ENCODE results near the gene ACY1. TPM values are rescaled to one million over a fixed set of nuclear protein-coding genes. Genes with fewer than 3 reads are reported as not detected.

Gene ACY1
- total and polyA plus RNA-seq, 2 donors (not counting 3 experiments of a cell fraction or from before 2014, with no cell fraction given) = 13.4 to 32.9 TPM

GRCh38 chr3:51961602-51962569, 21.4 kb upstream of the ACY1 start:
- Histone ChIP-seq H3K9ac (replicated peaks; ENCODE audit: extremely low read depth, insufficient read depth, low read length) (no peak overlapping the region), H3K9me3 (replicated peaks; ENCODE audit: control insufficient read depth, insufficient read depth, low read length) (no peaks in the 10 kb centered on the region), H3K9me1 (replicated peaks; ENCODE audit: control insufficient read depth, extremely low read depth, insufficient read depth, low read length) (no peaks in the 10 kb centered on the region), H3K79me2 (ENCODE audit: control insufficient read depth, insufficient read depth, low read length) (no peaks in the 10 kb centered on the region), H3K4me2 (ENCODE audit: insufficient read depth, low read length) (no peak overlapping the region), H3K27ac (ENCODE audit: insufficient read depth, low read depth, low read length) (no peak overlapping the region), H3K27me3 (ENCODE audit: control insufficient read depth in 2 of 2, insufficient read depth in 2 of 2, low read length in 2 of 2) (no peaks in the 10 kb centered on the region), H3K4me1 (ENCODE audit: control insufficient read depth, extremely low read depth, insufficient read depth, low read length) (peaks cover 3% of the 10 kb centered on the region), H3K4me3 (replicated peaks in 1 of 3; ENCODE audit: insufficient read depth in 1 of 3, low read depth in 1 of 3, low read length in 3 of 3) (no peak overlapping the region), H3K36me3 (ENCODE audit: control insufficient read depth in 2 of 2, extremely low read depth in 1 of 2, insufficient read depth in 2 of 2, low read length in 2 of 2) (peaks cover 0 to 2% of the 10 kb centered on the region in 2 experiments), H2AFZ (ENCODE audit: low read depth, low read length) (no peak overlapping the region), H4K20me1 (replicated peaks; ENCODE audit: control insufficient read depth, extremely low read depth, insufficient read depth, low read length) (no peaks in the 10 kb centered on the region)
- no peak for TF ChIP-seq FOS (IDR thresholded peaks at IDR 0.05; ENCODE audit: borderline replicate concordance, insufficient read depth, low read length)
- TF ChIP-seq MYC (IDR thresholded peaks at IDR 0.05; ENCODE audit: low read depth, low read length) = no peak
- ChIA-PET CTCF (interaction anchor here (0.9 to 4.1 kb wide), 3 partner anchors 11 to 13 kb away, joined by 3 to 20 read pairs (median 5); partner anchors contain the start of genes ABHD14A and ABHD14B), POLR2A (interaction anchor here (0.7 kb wide), 1 partner anchor 15 kb away, joined by 6 read pairs; no protein-coding TSS in a partner anchor)
- no TSS peak for BruUV-seq (replicated peaks)
- DNase-seq (ENCODE audit: low read depth, low spot score) = no peak
- dilution Hi-C loops (cut with MboI; ENCODE audit: extremely low pct_ligation_motif_present, low sequenced_read_pairs) (no loop called here), intact Hi-C loops (cut with micrococcal nuclease) (no loop called here)
- FAIRE-seq = no peak

GRCh38 chr3:51962854-51963530, 20.3 kb upstream of the ACY1 start:
- no TSS peak for BruUV-seq (replicated peaks)
- FAIRE-seq = no peak

More at GRCh38 chr3:51962854-51963530, 20.3 kb upstream of the ACY1 start:
- no peaks in the 10 kb centered on the region for H3K27me3 ChIP-seq (ENCODE audit: control insufficient read depth in 2 of 2, insufficient read depth in 2 of 2, low read length in 2 of 2)
- H3K9me3 ChIP-seq (replicated peaks; ENCODE audit: control insufficient read depth, insufficient read depth, low read length) = no peaks in the 10 kb centered on the region
- TF ChIP-seq GATA2 (IDR thresholded peaks at IDR 0.05; ENCODE audit: insufficient read depth, insufficient read length, low read depth, low read length) (no peak), FOS (IDR thresholded peaks at IDR 0.05; ENCODE audit: borderline replicate concordance, insufficient read depth, low read length) (no peak), MYC (IDR thresholded peaks at IDR 0.05; ENCODE audit: low read depth, low read length) (no peak), EZH2 (IDR thresholded peaks at IDR 0.05; ENCODE audit: borderline replicate concordance, low read depth, low read length, severe bottlenecking) (no peak), POLR2AphosphoS5 (IDR thresholded peaks at IDR 0.05; ENCODE audit: insufficient read depth, low read depth, low read length) (no peak), POLR2A (IDR thresholded peaks at IDR 0.05; ENCODE audit: low read depth, low read length) (no peak), JUN (IDR thresholded peaks at IDR 0.05; ENCODE audit: borderline replicate concordance, insufficient read depth, insufficient read length, low read depth) (no peak), CTCF (IDR thresholded peaks at IDR 0.05; ENCODE audit: extremely low read depth in 1 of 2, insufficient read depth in 1 of 2, low read depth in 1 of 2, low read length in 2 of 2) (no peak), MAX (IDR thresholded peaks at IDR 0.05; ENCODE audit: insufficient read depth, insufficient read length) (no peak)
- no peak overlapping the region for H2AFZ ChIP-seq (ENCODE audit: low read depth, low read length)
- H3K9me1 ChIP-seq (replicated peaks; ENCODE audit: control insufficient read depth, extremely low read depth, insufficient read depth, low read length) = no peaks in the 10 kb centered on the region
- dilution Hi-C loops (cut with MboI; ENCODE audit: extremely low pct_ligation_motif_present, low sequenced_read_pairs) (no loop called here), intact Hi-C loops (cut with micrococcal nuclease) (no loop called here)
- no peaks in the 10 kb centered on the region for H4K20me1 ChIP-seq (replicated peaks; ENCODE audit: control insufficient read depth, extremely low read depth, insufficient read depth, low read length)
- CTCF ChIA-PET = interaction anchor here (1.1 to 4.1 kb wide), 2 partner anchors 10 to 12 kb away, joined by 5 to 20 read pairs; partner anchors contain the start of genes ABHD14A and ABHD14B
- H3K27ac ChIP-seq (ENCODE audit: insufficient read depth, low read depth, low read length) = no peak overlapping the region
- H3K36me3 ChIP-seq (ENCODE audit: control insufficient read depth in 2 of 2, extremely low read depth in 1 of 2, insufficient read depth in 2 of 2, low read length in 2 of 2) = peaks cover 0 to 2% of the 10 kb centered on the region in 2 experiments
- H3K79me2 ChIP-seq (ENCODE audit: control insufficient read depth, insufficient read depth, low read length) = no peaks in the 10 kb centered on the region
- POLR2A ChIA-PET = interaction anchor here (0.7 kb wide), 1 partner anchor 14 kb away, joined by 6 read pairs; no protein-coding TSS in a partner anchor
- DNase-seq (ENCODE audit: low read depth, low spot score) = no peak
- no peak overlapping the region for H3K4me3 ChIP-seq (replicated peaks in 1 of 3; ENCODE audit: insufficient read depth in 1 of 3, low read depth in 1 of 3, low read length in 3 of 3)
- no peak overlapping the region for H3K4me2 ChIP-seq (ENCODE audit: insufficient read depth, low read length)
- H3K4me1 ChIP-seq (ENCODE audit: control insufficient read depth, extremely low read depth, insufficient read depth, low read length) = peaks cover 4% of the 10 kb centered on the region
- H3K9ac ChIP-seq (replicated peaks; ENCODE audit: extremely low read depth, insufficient read depth, low read length) = no peak overlapping the region

Measured in endothelial cell of umbilical vein (primary cell).